ENCODE results near the gene SNX15.
"Not testable (repeated sequence)": the region's sequence is repeated elsewhere in the genome, so short reads cannot be mapped to it uniquely, and the experiment has no call there.

SNX15 gene

GRCh38 chr11:65016705-65017104 lies 10.5 kb upstream of the SNX15 start:
- no peak for DNase-seq

DNA sequence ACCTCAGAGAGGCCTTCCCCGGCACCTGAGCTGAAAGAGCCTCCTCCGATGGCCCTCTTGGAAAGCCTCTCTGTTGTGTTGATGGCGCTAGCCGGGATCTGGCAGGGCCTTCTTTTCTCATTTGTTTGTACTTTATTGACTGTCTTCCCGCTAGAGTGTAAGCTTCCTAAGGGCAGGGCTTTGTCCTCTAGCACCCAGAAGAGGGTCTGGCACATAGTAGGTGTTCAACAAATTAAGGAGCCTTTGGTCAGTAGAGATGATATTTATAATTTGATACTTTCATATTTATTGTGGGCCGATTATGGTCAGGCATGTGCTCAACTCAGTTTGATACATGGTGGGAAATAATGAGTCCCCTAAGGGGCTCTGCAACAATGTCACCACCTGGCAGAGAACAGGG lies 9.3 kb upstream of the SNX15 start:
- DNase-seq, result no peak

- DNase-seq, result no peak
Observed at GRCh38 chr11:65019824-65020223, 7.4 kb upstream of the SNX15 start.

GRCh38 chr11:65021003-65021402 lies 6.2 kb upstream of the SNX15 start:
- DNase-seq, result no peak

DNA sequence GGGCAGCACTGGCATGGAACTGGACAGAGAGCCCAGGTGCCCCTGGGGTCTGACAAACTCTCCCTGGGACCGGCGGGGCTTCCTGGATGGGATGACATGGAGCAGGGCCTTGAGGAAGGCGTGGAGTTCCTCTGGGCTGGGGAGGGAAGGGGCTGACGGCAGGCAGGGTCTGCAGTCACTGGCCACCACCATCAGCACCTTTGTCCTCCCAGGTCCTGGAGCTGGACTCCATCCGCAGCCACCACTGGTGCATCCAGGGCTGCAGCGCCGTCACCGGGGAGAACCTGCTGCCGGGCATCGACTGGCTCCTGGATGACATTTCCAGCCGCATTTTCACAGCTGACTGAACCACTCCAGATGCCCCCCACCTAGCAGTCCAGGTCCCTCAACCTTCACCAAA lies 5.7 kb upstream of the SNX15 start:
- no peak for DNase-seq

GRCh38 chr11:65023502-65023901 lies 3.7 kb upstream of the SNX15 start:
- not testable (repeated sequence) for DNase-seq

DNA sequence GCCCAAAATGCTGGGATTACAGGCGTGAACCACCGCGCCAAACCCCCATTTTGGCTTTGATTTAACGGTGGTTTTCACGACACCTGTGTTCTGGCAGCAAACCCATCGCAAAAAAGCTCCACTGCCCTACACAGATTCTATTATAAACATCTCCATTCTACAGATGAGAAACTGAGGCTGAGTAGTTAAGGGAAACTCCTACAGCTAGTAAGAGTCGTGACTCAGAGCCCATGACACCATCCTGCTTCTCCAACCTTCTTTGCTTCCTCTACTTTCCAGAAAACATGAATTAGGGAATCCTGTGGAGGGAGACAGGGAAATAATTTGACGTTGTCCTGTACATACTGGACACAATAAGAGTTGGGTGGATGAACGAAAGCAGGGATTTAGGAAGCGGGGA lies 429 bp upstream of the SNX15 start:
- no peak for DNase-seq

DNA sequence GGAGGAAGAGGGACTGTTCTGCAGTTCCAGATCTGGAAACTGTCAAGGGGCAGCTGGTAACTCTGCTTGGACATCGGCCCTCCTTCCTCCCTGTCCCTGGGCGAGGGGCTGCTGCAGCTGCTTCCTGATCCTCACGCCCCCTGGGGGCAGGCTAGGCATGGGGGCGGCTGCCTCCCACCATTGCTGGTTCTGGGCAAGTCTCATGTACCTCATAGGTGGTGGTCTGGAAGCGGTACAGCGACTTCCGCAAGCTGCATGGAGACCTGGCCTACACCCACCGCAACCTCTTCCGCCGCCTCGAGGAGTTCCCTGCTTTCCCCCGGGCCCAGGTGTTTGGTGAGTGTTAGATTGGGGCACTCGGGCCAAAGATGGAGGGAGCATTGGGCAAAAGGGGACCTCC lies 5.0 kb downstream of the SNX15 start:
- no peak for DNase-seq

DNA sequence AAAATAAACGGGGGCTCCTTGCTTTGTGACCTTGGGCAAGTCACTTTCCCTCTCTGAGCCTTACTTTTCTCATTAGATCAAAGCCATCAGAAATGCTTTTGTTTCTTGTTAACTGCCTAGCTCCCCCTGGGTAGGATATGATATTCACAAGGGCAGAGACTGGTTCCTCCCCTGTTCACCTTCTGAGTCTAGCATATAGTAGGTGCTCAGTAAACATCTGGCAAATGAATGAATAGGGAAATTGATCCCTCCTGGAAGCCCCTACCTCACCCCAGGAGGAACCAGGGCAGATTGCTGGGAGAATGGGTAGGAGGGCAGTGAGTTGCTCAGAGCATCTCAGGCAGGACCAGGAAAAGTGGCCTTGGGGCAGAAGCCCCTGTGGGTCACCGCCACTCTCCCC lies 7.2 kb downstream of the SNX15 start:
- DNase-seq, result no peak

GRCh38 chr11:65035579-65035978 lies 8.3 kb downstream of the SNX15 start:
- no peak for DNase-seq

DNA sequence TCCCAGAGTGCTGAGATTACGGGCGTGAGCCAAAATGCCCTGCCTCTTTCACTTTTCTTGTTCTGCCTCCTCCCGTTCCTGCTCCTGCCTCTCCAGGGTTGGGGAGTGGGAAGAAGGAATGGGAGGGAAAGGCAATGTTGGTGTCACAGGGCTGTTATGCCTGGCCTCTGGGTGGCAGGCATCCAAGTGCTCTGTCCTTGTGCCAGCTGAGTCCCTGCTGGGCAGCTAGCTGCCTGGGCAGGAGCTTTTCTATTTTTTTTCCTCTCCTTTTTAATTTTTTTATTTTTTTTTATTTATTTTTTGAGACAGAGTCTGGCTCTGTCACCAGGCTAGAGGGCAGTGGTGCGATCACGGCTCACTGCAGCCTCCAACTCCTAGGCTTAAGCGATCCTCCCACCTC lies 9.7 kb downstream of the SNX15 start:
- DNase-seq, result no peak

GRCh38 chr11:65040520-65040846 lies 13.2 kb downstream of the SNX15 start:
- no peak for DNase-seq

GRCh38 chr11:65040847-65041622 lies 13.8 kb downstream of the SNX15 start, which contains the start of gene SAC3D1:
SAC3D1 (plus strand) TSS chr11:65041210; CDS start chr11:65041293, 83 bp downstream.
- DNase-seq, result peak; percentile 94

DNA sequence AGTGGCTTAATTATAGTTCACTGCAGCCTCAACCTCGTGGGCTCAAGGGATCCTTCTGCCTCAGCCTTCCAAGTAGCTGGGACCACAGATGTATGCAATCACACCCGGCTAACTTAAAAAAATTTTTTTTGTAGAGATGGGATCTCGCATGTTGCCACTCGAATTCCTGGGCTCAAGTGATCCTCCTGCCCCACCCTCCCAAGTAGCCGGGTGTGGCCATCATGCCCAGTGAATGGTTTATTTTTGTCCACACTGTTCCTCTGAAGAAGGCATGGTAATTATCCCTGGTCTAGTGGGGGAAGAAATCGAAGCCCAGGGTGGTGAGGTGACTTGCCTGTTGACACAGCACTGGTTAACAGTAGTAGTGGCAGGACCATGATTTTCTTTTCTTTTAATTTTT lies 15.7 kb downstream of the SNX15 start:
- no peak for DNase-seq

DNA sequence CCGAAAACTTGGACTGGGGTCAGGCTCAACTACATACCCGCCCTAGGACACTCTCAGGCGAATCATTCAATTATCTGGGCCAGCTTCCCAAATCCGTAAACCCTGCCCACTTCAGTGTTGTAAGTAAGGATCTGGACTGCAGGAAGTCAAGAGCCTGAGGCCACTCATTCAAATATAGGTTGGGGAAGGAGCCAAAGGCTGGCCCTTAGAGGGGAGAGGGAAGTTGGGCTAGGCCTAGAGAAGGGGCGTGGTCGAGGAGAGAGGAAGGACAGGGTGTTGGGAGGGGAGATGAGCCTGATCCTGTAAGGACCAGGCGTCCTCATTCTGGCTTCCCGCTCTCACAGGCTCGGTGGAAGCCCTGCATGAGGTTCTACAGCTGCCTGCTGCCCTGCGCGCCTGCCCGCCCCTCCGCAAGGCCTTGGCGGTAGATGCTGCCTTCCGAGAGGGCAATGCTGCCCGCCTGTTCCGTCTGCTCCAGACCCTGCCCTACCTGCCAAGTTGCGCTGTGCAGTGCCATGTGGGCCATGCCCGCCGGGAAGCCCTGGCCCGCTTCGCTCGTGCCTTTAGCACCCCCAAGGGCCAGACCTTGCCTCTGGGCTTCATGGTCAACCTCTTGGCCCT lies 16.8 kb downstream of the SNX15 start:
- DNase-seq, result no peak

DNA sequence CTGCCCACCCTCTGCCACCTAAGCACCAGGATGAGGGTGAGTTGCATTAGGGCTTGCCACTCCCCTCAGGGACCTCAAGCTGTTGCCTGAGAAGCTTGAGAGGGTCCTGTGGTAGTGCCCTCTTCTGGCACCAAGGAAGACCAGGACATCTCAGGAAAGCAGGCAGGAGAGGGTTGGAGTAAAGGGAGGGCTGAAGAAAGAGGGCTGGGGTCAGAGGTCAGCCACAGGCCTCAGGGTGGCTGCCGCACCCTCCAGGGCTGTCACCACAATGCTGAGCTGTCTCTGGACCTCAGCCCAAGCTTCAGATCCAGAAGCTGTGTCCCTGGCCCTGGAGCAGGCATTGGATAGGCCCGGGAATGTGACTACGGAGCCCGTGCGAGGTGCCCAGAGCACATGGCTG lies 17.8 kb downstream of the SNX15 start:
- DNase-seq, result no peak

GRCh38 chr11:65045728-65046127 lies 18.5 kb downstream of the SNX15 start:
- DNase-seq, result no peak

DNA sequence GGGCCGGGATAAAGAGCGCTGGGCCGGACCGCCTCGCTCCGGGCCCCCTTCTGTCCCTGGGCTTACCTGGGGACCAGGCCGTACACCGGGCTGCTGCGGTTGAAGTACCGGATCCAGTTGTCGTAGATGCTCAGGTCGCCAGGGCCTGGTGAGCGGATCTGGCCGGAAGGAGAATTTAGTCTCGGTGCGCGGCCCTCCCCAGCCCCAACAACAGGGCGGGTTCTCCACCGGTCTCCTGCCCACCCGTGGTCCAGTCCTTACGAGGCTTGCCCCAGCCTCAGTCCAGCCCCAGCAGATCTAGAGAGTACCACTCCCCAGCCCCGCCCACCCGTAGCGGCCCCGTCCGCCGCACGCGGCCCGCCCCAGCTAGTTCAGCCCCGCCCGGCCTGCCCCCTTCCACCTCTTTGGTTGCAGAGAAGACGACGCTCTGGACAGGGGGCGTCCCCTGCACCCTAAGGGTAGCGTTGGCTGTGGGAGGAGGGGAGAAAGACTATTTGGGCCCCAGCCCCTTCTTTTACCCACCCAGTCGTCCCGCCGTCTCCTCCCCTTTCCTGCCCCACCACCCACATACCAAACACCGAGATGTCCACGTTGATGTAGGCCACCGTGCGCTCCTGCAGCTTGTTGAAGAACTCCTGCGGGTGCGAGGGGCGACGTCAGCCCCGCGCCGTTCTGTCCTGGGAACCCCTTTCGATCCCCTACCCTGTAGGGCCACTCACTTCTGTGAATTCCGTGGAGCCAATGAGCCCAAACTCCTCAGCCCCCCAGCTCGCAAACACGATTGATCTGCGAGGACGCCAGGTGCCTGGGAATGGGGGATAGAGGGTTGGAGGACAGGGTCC lies 20.6 kb downstream of the SNX15 start:
- peak; percentile 76 for DNase-seq

DNA sequence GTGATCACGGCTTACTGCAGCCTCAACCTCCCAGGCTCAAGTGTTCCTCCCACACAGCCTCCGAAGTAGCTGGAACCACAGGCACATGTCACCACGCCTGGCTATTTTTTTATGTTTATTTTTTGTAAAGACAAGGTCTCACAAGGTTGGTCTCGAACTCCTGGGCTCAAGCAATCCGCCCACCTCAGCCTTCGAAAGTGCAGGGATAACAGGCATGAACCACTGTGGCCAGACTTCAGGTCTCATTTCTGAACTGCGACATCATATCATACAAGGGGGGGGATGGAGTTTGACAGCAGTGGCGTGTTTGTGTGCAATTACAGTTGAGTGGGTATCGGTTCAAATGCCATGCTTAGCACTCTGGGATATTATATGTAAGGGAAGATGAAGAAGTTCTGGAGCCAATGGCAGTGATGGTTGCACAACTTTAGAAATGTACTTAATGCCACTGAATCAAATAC lies 24.2 kb downstream of the SNX15 start:
- no peak for DNase-seq

GRCh38 chr11:65053827-65054508 lies 26.7 kb downstream of the SNX15 start:
- peak; percentile 68 for DNase-seq

DNA sequence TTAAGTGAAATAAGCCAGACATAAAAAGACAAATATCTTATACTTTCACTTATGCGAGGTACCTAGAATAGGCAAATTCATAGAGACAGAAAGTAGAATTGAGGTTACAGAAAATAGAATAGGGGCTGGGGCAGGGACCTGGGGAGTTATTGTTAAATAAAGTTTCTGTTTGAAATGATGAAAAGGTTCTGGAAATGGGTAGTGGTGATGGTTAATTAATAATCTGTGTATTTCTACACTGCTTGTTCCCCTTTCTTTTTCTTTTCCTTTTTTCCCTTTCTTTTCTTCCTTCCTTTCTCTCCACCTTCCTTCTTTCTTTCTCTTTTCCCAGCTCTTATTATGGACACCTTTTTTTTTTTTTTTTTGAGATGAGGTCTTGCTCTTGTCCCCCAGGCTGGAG lies 28.3 kb downstream of the SNX15 start:
- no peak for DNase-seq

DNA sequence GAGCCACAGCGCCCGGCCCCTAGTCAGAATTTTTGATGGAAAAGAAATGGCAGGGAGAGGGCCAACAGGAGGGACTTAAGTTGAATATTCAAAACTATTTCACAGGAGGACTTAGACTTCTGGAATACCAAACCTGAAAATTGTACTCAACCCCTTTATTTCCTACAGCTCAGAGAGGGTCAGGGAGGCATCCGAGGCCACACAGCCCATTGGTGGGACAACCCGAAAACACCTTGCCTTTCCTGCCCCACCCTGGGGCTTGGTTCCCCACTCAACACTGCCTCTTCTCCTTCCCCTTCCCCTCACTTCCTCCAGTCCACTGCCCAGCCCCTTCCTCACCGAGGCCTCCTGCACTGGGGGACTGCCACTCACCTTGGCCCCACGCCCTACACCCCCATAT lies 29.8 kb downstream of the SNX15 start:
- no peak for DNase-seq

DNA sequence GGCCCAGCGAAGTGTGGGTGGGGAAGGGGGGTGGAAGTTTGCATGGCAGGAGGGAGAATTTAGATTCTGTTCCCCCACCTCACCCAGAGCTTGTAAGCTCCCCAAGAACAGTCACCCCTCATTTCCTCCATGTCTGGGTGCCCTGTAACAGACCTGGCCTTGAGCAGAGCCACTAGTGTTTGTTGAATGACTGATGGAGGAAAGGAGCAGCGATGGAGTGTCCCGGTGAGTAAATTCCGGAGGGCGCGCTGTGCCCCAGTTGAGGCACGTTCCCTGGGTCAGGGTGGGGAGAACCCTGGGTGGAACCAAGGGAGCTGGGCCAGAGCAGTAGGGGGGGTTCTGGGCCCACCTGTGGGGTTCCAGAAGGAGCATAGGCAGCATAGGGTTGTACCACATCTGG lies 30.3 kb downstream of the SNX15 start:
- no peak for DNase-seq

Data from activated effector memory CD4-positive, alpha-beta T cell treated with anti-CD3 and anti-CD28 coated beads, Interleukin-2, amount 50 U/mL, for 16 hours (primary cell).